OCI-LY7 (cell line): ENCODE data around the gene LDLRAD4. TPM values are rescaled to one million over a fixed set of nuclear protein-coding genes. Genes with fewer than 3 reads are reported as not detected.

Experiments used
- BruUV-seq: library from RNA; stranded (reverse); fragments of 400-500 nt; replicated peaks from 2 replicates; lab custom pipeline; 2021; lab: Mats Ljungman, UMichigan
- CTCF ChIA-PET: fragments of 300-600 bp; sonication (Branson Sonifier 250); formaldehyde crosslinking; loops from one replicate; lab custom pipeline; 2022; ENCODE audit warnings: antibody characterized with exemption; ENCODE audit not compliant: unreplicated experiment; lab: Charles Lee
- POLR2A ChIA-PET: fragments of 300-600 bp; sonication (Branson Sonifier 250); formaldehyde crosslinking; loops from one replicate; lab custom pipeline; 2022; ENCODE audit warnings: antibody characterized with exemption; lab: Charles Lee
- DNase-seq: peaks from one replicate; pipeline ENCODE4 v3.0.0-alpha.2; 2015; ENCODE audit warnings: low spot score
- H2AFZ ChIP-seq: fragments of 200-600 bp; sonication (generic), shearing (Covaris generic); 2 replicates; pipeline ENCODE4 v1.6.1; 2014; ENCODE audit warnings: mild to moderate bottlenecking, antibody characterized with exemption, low read length, moderate library complexity
- H3K27ac ChIP-seq: fragments of 200-600 bp; sonication (generic); 2 replicates; pipeline ENCODE4 v1.5.1; 2014; ENCODE audit warnings: mixed run types, low read depth, mild to moderate bottlenecking, moderate library complexity, low read length, inconsistent platforms; ENCODE audit not compliant: poor library complexity, severe bottlenecking
- H3K36me3 ChIP-seq: fragments of 200-600 bp; sonication (generic); 2 replicates; pipeline ENCODE4 v1.6.1; 2014; ENCODE audit warnings: mild to moderate bottlenecking, antibody characterized with exemption, low read length, moderate library complexity, mixed read lengths; ENCODE audit not compliant: insufficient read depth
- H3K4me1 ChIP-seq: fragments of 200-600 bp; sonication (generic); 2 replicates; pipeline ENCODE4 v1.5.1; 2014; ENCODE audit warnings: mild to moderate bottlenecking, low read length; ENCODE audit not compliant: insufficient read depth, poor library complexity, severe bottlenecking
- H3K4me2 ChIP-seq: fragments of 200-600 bp; sonication (generic); 2 replicates; pipeline ENCODE4 v1.6.1; 2014; ENCODE audit warnings: mild to moderate bottlenecking, low read length
- H3K4me3 ChIP-seq: fragments of 200-600 bp; sonication (generic); 2 replicates; pipeline ENCODE4 v1.5.1; 2014; ENCODE audit warnings: mild to moderate bottlenecking, low read depth, low read length; ENCODE audit not compliant: poor library complexity, severe bottlenecking
- H3K79me2 ChIP-seq: fragments of 200-600 bp; sonication (generic); 2 replicates; pipeline ENCODE4 v1.6.1; 2016; ENCODE audit warnings: low read depth, mild to moderate bottlenecking, low read length, moderate library complexity, mixed read lengths; ENCODE audit not compliant: insufficient read depth
- H3K9me2 ChIP-seq: fragments of 200-600 bp; sonication (generic); 2 replicates; pipeline ENCODE4 v1.6.1; 2016; ENCODE audit warnings: mild to moderate bottlenecking, low read length, mixed read lengths; ENCODE audit not compliant: insufficient read depth
- H3K9me3 ChIP-seq: fragments of 200-600 bp; sonication (generic); 2 replicates; pipeline ENCODE4 v1.6.1; 2014; ENCODE audit warnings: mild to moderate bottlenecking, mixed run types, low read length, mixed read lengths
- H4K20me1 ChIP-seq: fragments of 200-600 bp; sonication (generic); 2 replicates; pipeline ENCODE4 v1.6.1; 2014; ENCODE audit warnings: mild to moderate bottlenecking, antibody characterized with exemption, low read length, moderate library complexity, mixed read lengths; ENCODE audit not compliant: insufficient read depth
- CTCF ChIP-seq: fragments of 200-600 bp; sonication (generic); conservative IDR thresholded peaks from 2 replicates; pipeline ENCODE4 v1.5.1; 2014; ENCODE audit warnings: mild to moderate bottlenecking, antibody characterized with exemption, low read length, moderate library complexity, mixed read lengths
- EZH2phosphoT487 ChIP-seq: fragments of 200-600 bp; sonication (generic); IDR thresholded peaks from 2 replicates; pipeline ENCODE4 v1.6.1; 2018; ENCODE audit warnings: low read depth, borderline replicate concordance, mild to moderate bottlenecking, mixed run types, antibody characterized with exemption, low read length, moderate library complexity, mixed read lengths
- intact Hi-C: fragments of 100-400 bp; cut with micrococcal nuclease; formaldehyde crosslinking; loops from one replicate; pipeline ENCODE4 v1.10.0; 2022; ENCODE audit not compliant: unreplicated experiment
- total RNA-seq, 2 experiments: library from RNA; depleted of rRNA in 1 of 2; stranded (reverse); fragments of >200 nt in 1 of 2; shearing (Covaris generic) in 1 of 2; gene quantifications; 2 replicates each; pipeline ENCODE4 v1.2.3, GENCODE V29; 2014 to 2022

LDLRAD4 gene
- total RNA-seq, 2 experiments from 2014 or later = 26.2 to 43.8 TPM

- Histone ChIP-seq H4K20me1 (no peaks in the 10 kb centered on the region), H3K79me2 (no peaks in the 10 kb centered on the region), H3K27ac (no peak overlapping the region), H3K4me1 (no peaks in the 10 kb centered on the region), H3K4me3 (no peak overlapping the region), H2AFZ (no peak overlapping the region), H3K36me3 (no peaks in the 10 kb centered on the region), H3K9me3 (0 out of 2 replicates have a peak, but pooled peaks cover 3% of the 10 kb centered on the region), H3K4me2 (no peak overlapping the region), H3K9me2 (0 out of 2 replicates have a peak, but pooled peaks cover 4% of the 10 kb centered on the region)
- CTCF ChIA-PET = no interaction called here
- POLR2A ChIA-PET = interaction anchor here (0.6 kb wide), 1 partner anchor 622 kb away, joined by 3 read pairs; no protein-coding TSS in a partner anchor
- BruUV-seq = no TSS peak
- DNase-seq = no peak
- intact Hi-C loops = loop anchor here (10.0 kb wide), 1 partner anchor 132 kb away; no protein-coding TSS in a partner anchor
- no peak for TF ChIP-seq EZH2phosphoT487
- no peak for TF ChIP-seq CTCF
Measured at GRCh38 chr18:13336841-13337240, 118.3 kb downstream of the LDLRAD4 start.

GRCh38 chr18:13337369-13337768 is 118.8 kb downstream of the LDLRAD4 start:
- no TSS peak for BruUV-seq
- Histone ChIP-seq H3K79me2 (no peaks in the 10 kb centered on the region), H3K9me3 (0 out of 2 replicates have a peak, but pooled peaks cover 3% of the 10 kb centered on the region), H4K20me1 (no peaks in the 10 kb centered on the region), H3K4me2 (no peak overlapping the region), H3K4me3 (no peak overlapping the region), H3K36me3 (no peaks in the 10 kb centered on the region), H3K9me2 (0 out of 2 replicates have a peak, but pooled peaks cover 4% of the 10 kb centered on the region), H3K27ac (no peak overlapping the region), H2AFZ (no peak overlapping the region), H3K4me1 (no peaks in the 10 kb centered on the region)
- CTCF ChIA-PET = no interaction called here
- DNase-seq = no peak
- TF ChIP-seq CTCF (no peak), EZH2phosphoT487 (no peak)
- intact Hi-C loops = loop anchor here (10.0 kb wide), 1 partner anchor 133 kb away; no protein-coding TSS in a partner anchor
- POLR2A ChIA-PET = no interaction called here

GRCh38 chr18:13338318-13338717 is 119.8 kb downstream of the LDLRAD4 start:
- BruUV-seq = no TSS peak
- intact Hi-C loops = loop anchor here (10.0 kb wide), 1 partner anchor 134 kb away; no protein-coding TSS in a partner anchor
- H3K4me1 ChIP-seq = no peaks in the 10 kb centered on the region
- TF ChIP-seq CTCF = no peak
- H3K9me3 ChIP-seq = 0 out of 2 replicates have a peak, but pooled peaks cover 3% of the 10 kb centered on the region
- no peak overlapping the region for H3K27ac ChIP-seq
- no peaks in the 10 kb centered on the region for H4K20me1 ChIP-seq
- H3K36me3 ChIP-seq = no peaks in the 10 kb centered on the region
- 0 out of 2 replicates have a peak, but pooled peaks cover 4% of the 10 kb centered on the region for H3K9me2 ChIP-seq
- H2AFZ ChIP-seq = no peak overlapping the region
- ChIA-PET CTCF (no interaction called here), POLR2A (no interaction called here)
- DNase-seq = no peak
- H3K4me2 ChIP-seq = no peak overlapping the region
- H3K4me3 ChIP-seq = no peak overlapping the region
- H3K79me2 ChIP-seq = no peaks in the 10 kb centered on the region
